Right atrium auricular region (tissue), 2 donors: Measurements from ENCODE around the gene ABI3BP. TPM values are rescaled to one million over a fixed set of nuclear protein-coding genes. Genes with fewer than 3 reads are reported as not detected.

ENCODE experiments used
- DNase-seq: peaks from one replicate; pipeline ENCODE4 v3.0.0-alpha.2; 2019; ENCODE audit warnings: low spot score
- H3K27ac ChIP-seq, 2 donors: fragments of 200-600 bp; sonication (generic); 1 replicate in 1 of 2; 2 replicates in 1 of 2; pipeline ENCODE4 v1.5.1; 2016 to 2019
- H3K27me3 ChIP-seq, 2 donors: fragments of 200-600 bp; sonication (generic); one replicate each; pipeline versions ENCODE4 v1.5.1 to v1.6.0; 2017 to 2019
- H3K36me3 ChIP-seq: fragments of 200-600 bp; sonication (generic); one replicate; pipeline ENCODE4 v1.5.1; 2016
- H3K4me1 ChIP-seq, 2 donors: fragments of 200-600 bp; sonication (generic); one replicate each; pipeline versions ENCODE4 v1.5.1 to v1.6.0; 2017 to 2019
- H3K4me3 ChIP-seq, 2 donors: fragments of 200-600 bp; sonication (generic); 1 replicate in 1 of 2; 2 replicates in 1 of 2; pipeline ENCODE4 v1.5.1; 2017 to 2019; ENCODE audit warnings: mild to moderate bottlenecking in 1 of 2, moderate library complexity in 1 of 2
- H3K9me3 ChIP-seq, 2 donors: fragments of 200-600 bp; sonication (generic); one replicate each; pipeline ENCODE4 v1.5.1; 2019
- CTCF ChIP-seq, 2 donors: fragments of 200-600 bp; sonication (generic); IDR thresholded peaks; one replicate each; pipeline ENCODE4 v1.5.1; 2019; ENCODE audit warnings: antibody characterized with exemption in 2 of 2
- total RNA-seq, 2 donors: library from RNA; depleted of rRNA; stranded (reverse); fragments of >200 nt; gene quantifications; one replicate each; pipeline ENCODE4 v1.1.0, GENCODE V29; 2016

ABI3BP gene
- total RNA-seq, 2 donors from 2014 or later = 46.7 to 56.3 TPM

- no peaks in the 10 kb centered on the region for H3K27me3 ChIP-seq
- H3K9me3 ChIP-seq = no peaks in the 10 kb centered on the region
- H3K4me3 ChIP-seq = no peak overlapping the region
- no peak for TF ChIP-seq CTCF (IDR thresholded peaks at IDR 0.05)
- DNase-seq = no peak
- H3K36me3 ChIP-seq = peaks cover 16% of the 10 kb centered on the region
- H3K4me1 ChIP-seq = no peaks in the 10 kb centered on the region
- H3K27ac ChIP-seq = no peak overlapping the region
Measured at GRCh38 chr3:100769693-100770092, 223.5 kb downstream of the ABI3BP start.

GRCh38 chr3:100766069-100766468, 227.2 kb downstream of the ABI3BP start:
- H3K4me1 ChIP-seq = no peaks in the 10 kb centered on the region
- no peak overlapping the region for H3K27ac ChIP-seq
- TF ChIP-seq CTCF (IDR thresholded peaks at IDR 0.05) = no peak
- no peak overlapping the region for H3K4me3 ChIP-seq
- H3K9me3 ChIP-seq = no peaks in the 10 kb centered on the region
- H3K27me3 ChIP-seq = no peaks in the 10 kb centered on the region
- H3K36me3 ChIP-seq = peaks cover 8% of the 10 kb centered on the region
- no peak for DNase-seq

- Histone ChIP-seq H3K4me1 (no peaks in the 10 kb centered on the region), H3K4me3 (no peak overlapping the region), H3K36me3 (peaks cover 8% of the 10 kb centered on the region), H3K9me3 (no peaks in the 10 kb centered on the region), H3K27me3 (no peaks in the 10 kb centered on the region), H3K27ac (no peak overlapping the region)
- no peak for DNase-seq
- no peak for TF ChIP-seq CTCF (IDR thresholded peaks at IDR 0.05)
Measured at GRCh38 chr3:100765437-100765975, 227.7 kb downstream of the ABI3BP start.

- TF ChIP-seq CTCF (IDR thresholded peaks at IDR 0.05) = no peak
- no peak for DNase-seq
- no peaks in the 10 kb centered on the region for H3K9me3 ChIP-seq
Measured at GRCh38 chr3:100761951-100762350, 231.3 kb downstream of the ABI3BP start.

GRCh38 chr3:100761211-100761942, 231.8 kb downstream of the ABI3BP start:
- no peak for DNase-seq
- TF ChIP-seq CTCF (IDR thresholded peaks at IDR 0.05) = no peak
- no peaks in the 10 kb centered on the region for H3K27me3 ChIP-seq
- H3K36me3 ChIP-seq = peaks cover 8% of the 10 kb centered on the region
- H3K4me1 ChIP-seq = peaks cover 0 to 3% of the 10 kb centered on the region in 2 donors
- no peak overlapping the region for H3K4me3 ChIP-seq
- no peaks in the 10 kb centered on the region for H3K9me3 ChIP-seq
- H3K27ac ChIP-seq = no peak overlapping the region

More at GRCh38 chr3:100761951-100762350, 231.3 kb downstream of the ABI3BP start:
- no peaks in the 10 kb centered on the region for H3K4me1 ChIP-seq
- H3K4me3 ChIP-seq = no peak overlapping the region
- H3K36me3 ChIP-seq = peaks cover 8% of the 10 kb centered on the region
- no peak overlapping the region for H3K27ac ChIP-seq
- H3K27me3 ChIP-seq = no peaks in the 10 kb centered on the region
